GM10266 (cell line): ENCODE measurements around the gene GRIP1.

ENCODE experiments used
- DNase-seq: peaks from one replicate; pipeline ENCODE4 v3.0.0; 2012; ENCODE audit errors: extremely low spot score
- CTCF ChIP-seq: IDR thresholded peaks from 2 replicates; pipeline ENCODE4 v1.5.1; 2012; ENCODE audit warnings: mild to moderate bottlenecking, low read depth; ENCODE audit not compliant: control insufficient read depth, insufficient read depth; ENCODE audit errors: missing control alignments

Gene GRIP1, protein sequence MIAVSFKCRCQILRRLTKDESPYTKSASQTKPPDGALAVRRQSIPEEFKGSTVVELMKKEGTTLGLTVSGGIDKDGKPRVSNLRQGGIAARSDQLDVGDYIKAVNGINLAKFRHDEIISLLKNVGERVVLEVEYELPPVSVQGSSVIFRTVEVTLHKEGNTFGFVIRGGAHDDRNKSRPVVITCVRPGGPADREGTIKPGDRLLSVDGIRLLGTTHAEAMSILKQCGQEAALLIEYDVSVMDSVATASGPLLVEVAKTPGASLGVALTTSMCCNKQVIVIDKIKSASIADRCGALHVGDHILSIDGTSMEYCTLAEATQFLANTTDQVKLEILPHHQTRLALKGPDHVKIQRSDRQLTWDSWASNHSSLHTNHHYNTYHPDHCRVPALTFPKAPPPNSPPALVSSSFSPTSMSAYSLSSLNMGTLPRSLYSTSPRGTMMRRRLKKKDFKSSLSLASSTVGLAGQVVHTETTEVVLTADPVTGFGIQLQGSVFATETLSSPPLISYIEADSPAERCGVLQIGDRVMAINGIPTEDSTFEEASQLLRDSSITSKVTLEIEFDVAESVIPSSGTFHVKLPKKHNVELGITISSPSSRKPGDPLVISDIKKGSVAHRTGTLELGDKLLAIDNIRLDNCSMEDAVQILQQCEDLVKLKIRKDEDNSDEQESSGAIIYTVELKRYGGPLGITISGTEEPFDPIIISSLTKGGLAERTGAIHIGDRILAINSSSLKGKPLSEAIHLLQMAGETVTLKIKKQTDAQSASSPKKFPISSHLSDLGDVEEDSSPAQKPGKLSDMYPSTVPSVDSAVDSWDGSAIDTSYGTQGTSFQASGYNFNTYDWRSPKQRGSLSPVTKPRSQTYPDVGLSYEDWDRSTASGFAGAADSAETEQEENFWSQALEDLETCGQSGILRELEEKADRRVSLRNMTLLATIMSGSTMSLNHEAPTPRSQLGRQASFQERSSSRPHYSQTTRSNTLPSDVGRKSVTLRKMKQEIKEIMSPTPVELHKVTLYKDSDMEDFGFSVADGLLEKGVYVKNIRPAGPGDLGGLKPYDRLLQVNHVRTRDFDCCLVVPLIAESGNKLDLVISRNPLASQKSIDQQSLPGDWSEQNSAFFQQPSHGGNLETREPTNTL

GRCh38 chr12:66678338-66679275 is at the start of gene GRIP1:
GRIP1 (minus strand) TSS chr12:66679076; CDS start chr12:66678904, 172 bp downstream.
- TF ChIP-seq CTCF = no peak
- no peak for DNase-seq

DNA sequence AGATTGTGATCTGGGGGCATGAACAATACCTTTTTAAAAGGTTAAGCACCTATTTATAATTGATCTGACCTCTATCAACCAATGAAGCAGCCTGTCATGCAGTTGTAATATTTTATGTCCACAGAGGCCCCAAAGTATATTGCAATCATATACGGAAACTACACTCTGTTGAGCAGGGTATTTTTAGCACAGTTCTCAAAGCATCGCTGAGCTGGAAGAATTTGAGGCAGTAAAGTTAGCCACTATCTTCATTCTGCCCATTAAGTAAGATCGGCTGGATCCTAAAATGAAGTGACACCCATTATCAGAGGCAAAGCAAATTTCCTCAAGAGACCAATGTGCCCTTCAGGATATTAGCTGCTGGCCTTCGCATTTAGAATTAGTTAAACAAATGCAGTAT is 47.7 kb upstream of the GRIP1 start:
- DNase-seq = no peak
- TF ChIP-seq CTCF = no peak

GRCh38 chr12:66725031-66725430 is 46.2 kb upstream of the GRIP1 start:
- no peak for DNase-seq
- TF ChIP-seq CTCF = no peak

GRCh38 chr12:66724616-66725015 is 45.7 kb upstream of the GRIP1 start:
- no peak for DNase-seq

GRCh38 chr12:66724026-66724425 is 45.1 kb upstream of the GRIP1 start:
- no peak for TF ChIP-seq CTCF
- DNase-seq = no peak

More at GRCh38 chr12:66724616-66725015, 45.7 kb upstream of the GRIP1 start:
- TF ChIP-seq CTCF = no peak

- no peak for DNase-seq
- no peak for TF ChIP-seq CTCF
Observed at GRCh38 chr12:66719862-66720261, 41.0 kb upstream of the GRIP1 start.
